DND-41 (cell line): Measurements from ENCODE around the gene METTL27.

Source experiments
- ATAC-seq: fragments of 200-7000 bp; cut with Tn5 transposase; 3 replicates; pipeline ENCODE4 v1.9.1; 2021; ENCODE audit warnings: low read depth; ENCODE audit not compliant: insufficient read depth
- DNase-seq: peaks from one replicate; pipeline ENCODE4 v3.0.0-alpha.2; 2020
- H2AFZ ChIP-seq: 2 replicates; pipeline ENCODE4 v1.6.0; 2012; ENCODE audit warnings: low read depth, low read length
- H3K27ac ChIP-seq: 2 replicates; pipeline ENCODE4 v1.5.1; 2012; ENCODE audit warnings: low read length, inconsistent platforms
- H3K27me3 ChIP-seq: fragments of 200-600 bp; sonication (generic); 2 replicates; pipeline ENCODE4 v1.6.0; 2012; ENCODE audit warnings: low read length, mild to moderate bottlenecking, inconsistent platforms; ENCODE audit not compliant: insufficient read depth, poor library complexity
- H3K36me3 ChIP-seq: 2 replicates; pipeline ENCODE4 v1.5.1; 2012; ENCODE audit warnings: low read length, inconsistent platforms; ENCODE audit not compliant: insufficient read depth
- H3K4me1 ChIP-seq: 2 replicates; pipeline ENCODE4 v1.5.1; 2012; ENCODE audit warnings: mild to moderate bottlenecking, low read length; ENCODE audit not compliant: insufficient read depth
- H3K4me2 ChIP-seq: 2 replicates; pipeline ENCODE4 v1.6.0; 2012; ENCODE audit warnings: mild to moderate bottlenecking, moderate library complexity, low read length, inconsistent platforms; ENCODE audit not compliant: insufficient read depth
- H3K4me3 ChIP-seq, 2 experiments: fragments of 200-600 bp in 1 of 2; shearing (Covaris generic) in 1 of 2; 2 replicates each; pipeline ENCODE4 v1.5.1; 2012 to 2016; ENCODE audit warnings: inconsistent platforms in 2 of 2, low read length in 2 of 2, mild to moderate bottlenecking in 2 of 2, low read depth in 1 of 2, moderate library complexity in 1 of 2
- H3K79me2 ChIP-seq: 2 replicates; pipeline ENCODE4 v1.6.0; 2012; ENCODE audit warnings: low read length, inconsistent platforms; ENCODE audit not compliant: insufficient read depth
- H3K9ac ChIP-seq: 2 replicates; pipeline ENCODE4 v1.6.0; 2012; ENCODE audit warnings: low read depth, mild to moderate bottlenecking, inconsistent platforms, low read length, moderate library complexity
- H3K9me3 ChIP-seq: 2 replicates; pipeline ENCODE4 v1.5.1; 2012; ENCODE audit warnings: low read length, moderate library complexity, mild to moderate bottlenecking, inconsistent platforms; ENCODE audit not compliant: insufficient read depth, severe bottlenecking
- H4K20me1 ChIP-seq: 2 replicates; pipeline ENCODE4 v1.6.0; 2012; ENCODE audit warnings: low read length; ENCODE audit not compliant: insufficient read depth
- EZH2 ChIP-seq: IDR thresholded peaks from 3 replicates; pipeline ENCODE4 v1.6.1; 2012; ENCODE audit warnings: borderline replicate concordance, low read depth, mild to moderate bottlenecking, moderate library complexity, low read length, inconsistent platforms; ENCODE audit not compliant: severe bottlenecking
- TF ChIP-seq, protein P1 (sequence below): IDR thresholded peaks from 2 replicates; pipeline ENCODE4 v1.5.1; 2012; ENCODE audit warnings: borderline replicate concordance, low read length, moderate library complexity, mild to moderate bottlenecking; ENCODE audit not compliant: poor library complexity, severe bottlenecking; ENCODE audit errors: extremely low read depth

METTL27 gene

DNA sequence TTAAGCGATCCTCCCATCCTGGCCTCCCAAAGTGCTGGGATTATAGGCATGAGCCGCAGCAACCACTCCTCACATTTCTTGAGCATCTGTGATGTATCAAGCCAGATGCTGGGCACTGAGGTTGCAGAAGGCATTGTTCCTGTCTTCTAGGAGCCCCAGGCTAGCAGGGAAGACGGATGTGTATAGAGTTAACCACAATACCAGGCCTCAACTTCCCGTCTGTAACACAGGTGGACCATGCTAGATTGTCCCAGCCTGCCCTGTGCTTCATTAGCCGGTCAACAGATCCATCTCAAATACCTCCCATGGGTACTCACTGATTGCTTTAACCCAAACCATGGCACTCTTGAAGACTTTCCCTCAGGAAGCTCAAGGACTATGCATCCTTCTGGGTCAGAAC is 13.3 kb downstream of the METTL27 start:
- Histone ChIP-seq H3K4me3 (no peak overlapping the region), H3K27me3 (no peaks in the 10 kb centered on the region), H3K9me3 (no peaks in the 10 kb centered on the region), H3K27ac (no peak overlapping the region), H3K4me1 (peaks cover 9% of the 10 kb centered on the region), H3K36me3 (no peaks in the 10 kb centered on the region), H3K9ac (no peak overlapping the region), H3K4me2 (no peak overlapping the region), H4K20me1 (no peaks in the 10 kb centered on the region), H3K79me2 (no peaks in the 10 kb centered on the region), H2AFZ (no peak overlapping the region)
- DNase-seq (no peak), ATAC-seq (no peak)
- TF ChIP-seq EZH2 = no peak
- TF ChIP-seq, protein P1, sequence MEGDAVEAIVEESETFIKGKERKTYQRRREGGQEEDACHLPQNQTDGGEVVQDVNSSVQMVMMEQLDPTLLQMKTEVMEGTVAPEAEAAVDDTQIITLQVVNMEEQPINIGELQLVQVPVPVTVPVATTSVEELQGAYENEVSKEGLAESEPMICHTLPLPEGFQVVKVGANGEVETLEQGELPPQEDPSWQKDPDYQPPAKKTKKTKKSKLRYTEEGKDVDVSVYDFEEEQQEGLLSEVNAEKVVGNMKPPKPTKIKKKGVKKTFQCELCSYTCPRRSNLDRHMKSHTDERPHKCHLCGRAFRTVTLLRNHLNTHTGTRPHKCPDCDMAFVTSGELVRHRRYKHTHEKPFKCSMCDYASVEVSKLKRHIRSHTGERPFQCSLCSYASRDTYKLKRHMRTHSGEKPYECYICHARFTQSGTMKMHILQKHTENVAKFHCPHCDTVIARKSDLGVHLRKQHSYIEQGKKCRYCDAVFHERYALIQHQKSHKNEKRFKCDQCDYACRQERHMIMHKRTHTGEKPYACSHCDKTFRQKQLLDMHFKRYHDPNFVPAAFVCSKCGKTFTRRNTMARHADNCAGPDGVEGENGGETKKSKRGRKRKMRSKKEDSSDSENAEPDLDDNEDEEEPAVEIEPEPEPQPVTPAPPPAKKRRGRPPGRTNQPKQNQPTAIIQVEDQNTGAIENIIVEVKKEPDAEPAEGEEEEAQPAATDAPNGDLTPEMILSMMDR = no peak

DNA sequence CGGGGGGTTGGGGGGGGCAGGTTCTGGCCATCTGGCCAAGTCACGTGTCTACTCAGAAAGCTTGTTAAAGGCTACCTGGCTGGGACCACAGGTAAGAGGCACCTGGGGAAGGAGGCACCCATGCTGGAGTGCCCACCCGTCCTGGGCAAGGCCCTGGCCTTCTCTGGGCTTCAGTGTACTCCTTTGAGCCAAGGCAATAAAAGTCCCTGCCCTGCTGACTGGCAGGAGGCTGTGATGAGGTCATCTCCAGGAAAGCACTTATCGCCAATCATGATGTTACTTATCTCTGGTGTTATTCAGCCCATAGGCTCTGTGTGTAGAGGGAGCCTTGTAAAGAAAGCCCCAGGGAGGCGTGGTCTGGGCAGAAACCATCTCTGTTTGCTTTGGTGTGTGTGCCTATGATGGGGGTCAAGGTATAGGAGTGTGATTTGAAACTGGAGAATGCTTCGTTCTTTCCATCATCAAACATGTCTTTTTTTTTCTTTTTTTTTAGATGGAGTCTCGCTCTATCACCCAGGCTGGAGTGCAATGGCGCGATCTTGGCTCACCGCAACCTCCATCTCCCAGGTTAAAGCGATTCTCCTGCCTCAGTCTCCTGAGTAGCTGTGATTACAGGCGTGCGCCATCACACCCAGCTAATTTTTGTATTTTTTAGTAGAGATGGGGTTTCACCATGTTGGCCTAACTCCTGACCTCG is 14.1 kb downstream of the METTL27 start:
- H3K4me3 ChIP-seq = no peak overlapping the region
- DNase-seq = no peak
- TF ChIP-seq, protein P1 = no peak
- no peak for TF ChIP-seq EZH2
- H3K9ac ChIP-seq = no peak overlapping the region
- peaks cover 9% of the 10 kb centered on the region for H3K4me1 ChIP-seq
- H3K36me3 ChIP-seq = no peaks in the 10 kb centered on the region
- no peak overlapping the region for H3K4me2 ChIP-seq
- H3K27ac ChIP-seq = no peak overlapping the region
- no peaks in the 10 kb centered on the region for H4K20me1 ChIP-seq
- H3K27me3 ChIP-seq = no peaks in the 10 kb centered on the region
- H2AFZ ChIP-seq = no peak overlapping the region
- ATAC-seq = peak; percentile 64
- H3K9me3 ChIP-seq = no peaks in the 10 kb centered on the region
- no peaks in the 10 kb centered on the region for H3K79me2 ChIP-seq

DNA sequence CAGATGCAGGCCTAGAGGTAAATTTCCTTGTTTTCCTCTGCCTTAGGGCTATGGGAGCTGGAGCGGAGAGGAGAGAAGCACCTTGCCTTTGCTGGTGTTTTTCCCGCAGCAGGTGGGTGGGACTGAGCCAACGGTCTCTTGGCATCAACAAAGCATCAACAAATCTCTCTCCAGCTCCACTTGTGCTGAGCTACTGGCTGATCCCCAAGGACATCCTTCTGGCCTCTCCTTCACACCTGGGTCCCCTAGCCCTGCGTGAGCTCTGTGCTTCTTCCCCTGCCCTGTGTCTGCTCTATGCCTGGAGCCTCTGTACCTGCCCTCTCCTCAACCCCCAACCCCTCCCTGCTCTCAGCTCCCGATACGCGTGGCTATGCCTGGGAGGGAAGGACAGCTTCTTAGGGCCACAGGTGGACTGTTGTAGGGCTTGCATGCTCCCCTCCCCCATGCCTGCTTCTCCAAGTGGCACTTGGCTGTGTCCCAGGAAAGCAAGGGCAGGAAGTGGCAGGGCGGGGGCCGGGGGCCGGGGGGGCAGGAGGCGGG is 14.7 kb downstream of the METTL27 start:
- no peaks in the 10 kb centered on the region for H3K36me3 ChIP-seq
- no peaks in the 10 kb centered on the region for H4K20me1 ChIP-seq
- H3K79me2 ChIP-seq = no peaks in the 10 kb centered on the region
- no peak overlapping the region for H3K4me3 ChIP-seq
- H3K27me3 ChIP-seq = no peaks in the 10 kb centered on the region
- peaks cover 9% of the 10 kb centered on the region for H3K4me1 ChIP-seq
- H3K4me2 ChIP-seq = no peak overlapping the region
- no peaks in the 10 kb centered on the region for H3K9me3 ChIP-seq
- no peak overlapping the region for H3K27ac ChIP-seq
- H3K9ac ChIP-seq = no peak overlapping the region
- peak; percentile 51; the same call in 2 of the 3 replicates for ATAC-seq
- TF ChIP-seq EZH2 = no peak
- TF ChIP-seq, protein P1 = no peak
- DNase-seq = peak; percentile 49
- no peak overlapping the region for H2AFZ ChIP-seq
